OCI-LY1 (cell line): ENCODE measurements around the gene ANKRD31.
"Not testable (repeated sequence)": the region's sequence is repeated elsewhere in the genome, so short reads cannot be mapped to it uniquely, and the experiment has no call there.

Experiments
- H2AFZ ChIP-seq: fragments of 200-600 bp; sonication (generic), shearing (Covaris generic); 2 replicates; pipeline ENCODE4 v1.6.0; 2014; ENCODE audit warnings: antibody characterized with exemption, mild to moderate bottlenecking, low read length
- H3F3A ChIP-seq: fragments of 200-600 bp; sonication (generic), shearing (Covaris generic); 2 replicates; pipeline ENCODE4 v1.6.0; 2014; ENCODE audit warnings: mild to moderate bottlenecking, antibody characterized with exemption, low read length, moderate library complexity; ENCODE audit not compliant: insufficient read depth
- H3K27ac ChIP-seq: fragments of 200-600 bp; sonication (generic); 2 replicates; pipeline ENCODE4 v1.5.1; 2014; ENCODE audit warnings: low read length, mixed run types, mild to moderate bottlenecking, low read depth; ENCODE audit not compliant: poor library complexity, severe bottlenecking
- H3K27me3 ChIP-seq: fragments of 200-600 bp; sonication (generic); 2 replicates; pipeline ENCODE4 v1.6.0; 2014; ENCODE audit warnings: antibody characterized with exemption, mild to moderate bottlenecking, low read length, moderate library complexity; ENCODE audit not compliant: insufficient read depth
- H3K36me3 ChIP-seq: fragments of 200-600 bp; sonication (generic); 2 replicates; pipeline ENCODE4 v1.6.1; 2014; ENCODE audit warnings: mild to moderate bottlenecking, antibody characterized with exemption, low read length, moderate library complexity, mixed read lengths; ENCODE audit not compliant: insufficient read depth
- H3K4me1 ChIP-seq: fragments of 200-600 bp; sonication (generic); 2 replicates; pipeline ENCODE4 v1.5.1; 2014; ENCODE audit warnings: mild to moderate bottlenecking, low read length, moderate library complexity; ENCODE audit not compliant: insufficient read depth, severe bottlenecking
- H3K4me2 ChIP-seq: fragments of 200-600 bp; sonication (generic), shearing (Covaris generic); 2 replicates; pipeline ENCODE4 v1.6.1; 2014; ENCODE audit warnings: low read length
- H3K4me3 ChIP-seq: fragments of 200-600 bp; sonication (generic); 2 replicates; pipeline ENCODE4 v1.5.1; 2014; ENCODE audit warnings: low read length, low read depth, mild to moderate bottlenecking, mixed read lengths; ENCODE audit not compliant: poor library complexity, severe bottlenecking
- H3K79me2 ChIP-seq: fragments of 200-600 bp; shearing (Covaris generic); 2 replicates; pipeline ENCODE4 v1.6.1; 2016; ENCODE audit warnings: mixed run types, low read length, mixed read lengths; ENCODE audit not compliant: insufficient read depth
- H3K9ac ChIP-seq: fragments of 200-600 bp; sonication (generic), shearing (Covaris generic); 2 replicates; pipeline ENCODE4 v1.6.1; 2014; ENCODE audit warnings: mild to moderate bottlenecking, low read length, mixed read lengths
- H3K9me2 ChIP-seq: fragments of 200-600 bp; sonication (generic), shearing (Covaris generic); 2 replicates; pipeline ENCODE4 v1.6.1; 2014; ENCODE audit warnings: low read depth, mild to moderate bottlenecking, low read length, mixed read lengths
- H3K9me3 ChIP-seq: fragments of 200-600 bp; shearing (Covaris generic); 2 replicates; pipeline ENCODE4 v1.6.1; 2014; ENCODE audit warnings: low read length, mixed read lengths
- H4K20me1 ChIP-seq: fragments of 200-600 bp; sonication (generic), shearing (Covaris generic); 2 replicates; pipeline ENCODE4 v1.6.0; 2016; ENCODE audit warnings: mild to moderate bottlenecking, low read length; ENCODE audit not compliant: insufficient read depth
- EZH2 ChIP-seq: fragments of 200-600 bp; sonication (generic), shearing (Covaris generic); IDR thresholded peaks from 2 replicates; pipeline ENCODE4 v1.8.0; 2017; ENCODE audit warnings: borderline replicate concordance, mixed run types, mild to moderate bottlenecking, antibody characterized with exemption, low read length, moderate library complexity, mixed read lengths
- TF ChIP-seq, protein P1 (sequence below): fragments of 200-600 bp; sonication (generic), shearing (Covaris generic); IDR thresholded peaks from 2 replicates; pipeline ENCODE4 v1.5.1; 2017; ENCODE audit warnings: mild to moderate bottlenecking, antibody characterized with exemption, low read length, moderate library complexity, mixed read lengths

ANKRD31 gene

DNA sequence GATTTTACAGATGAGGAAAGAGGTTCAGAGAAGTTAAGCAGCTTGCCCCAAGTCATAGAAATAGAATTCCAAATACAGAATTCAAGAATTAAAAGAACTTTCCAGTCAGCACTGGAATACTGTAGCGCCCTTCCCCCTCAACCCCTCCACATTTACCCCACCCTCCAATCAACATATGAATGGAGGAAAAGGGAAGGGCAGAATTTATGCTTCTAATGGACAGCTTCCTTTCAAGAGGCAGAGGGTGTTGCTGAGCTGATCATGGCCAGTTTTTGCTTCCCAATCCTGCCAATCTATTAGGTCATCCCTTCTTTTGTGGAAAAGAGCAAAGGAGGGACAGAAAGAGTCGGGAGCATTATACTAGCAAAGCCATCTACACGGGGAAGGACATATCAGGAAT, 39.1 kb upstream of the ANKRD31 start:
- Histone ChIP-seq H3K9me2 (no peaks in the 10 kb centered on the region), H3K9me3 (no peaks in the 10 kb centered on the region), H3K9ac (no peak overlapping the region), H2AFZ (no peak overlapping the region), H3K4me2 (no peak overlapping the region), H3K4me1 (no peaks in the 10 kb centered on the region), H4K20me1 (no peaks in the 10 kb centered on the region), H3K36me3 (no peaks in the 10 kb centered on the region), H3K4me3 (no peak overlapping the region), H3K27me3 (no peaks in the 10 kb centered on the region), H3K27ac (no peak overlapping the region), H3F3A (no peaks in the 10 kb centered on the region), H3K79me2 (no peaks in the 10 kb centered on the region)
- TF ChIP-seq, protein P1, sequence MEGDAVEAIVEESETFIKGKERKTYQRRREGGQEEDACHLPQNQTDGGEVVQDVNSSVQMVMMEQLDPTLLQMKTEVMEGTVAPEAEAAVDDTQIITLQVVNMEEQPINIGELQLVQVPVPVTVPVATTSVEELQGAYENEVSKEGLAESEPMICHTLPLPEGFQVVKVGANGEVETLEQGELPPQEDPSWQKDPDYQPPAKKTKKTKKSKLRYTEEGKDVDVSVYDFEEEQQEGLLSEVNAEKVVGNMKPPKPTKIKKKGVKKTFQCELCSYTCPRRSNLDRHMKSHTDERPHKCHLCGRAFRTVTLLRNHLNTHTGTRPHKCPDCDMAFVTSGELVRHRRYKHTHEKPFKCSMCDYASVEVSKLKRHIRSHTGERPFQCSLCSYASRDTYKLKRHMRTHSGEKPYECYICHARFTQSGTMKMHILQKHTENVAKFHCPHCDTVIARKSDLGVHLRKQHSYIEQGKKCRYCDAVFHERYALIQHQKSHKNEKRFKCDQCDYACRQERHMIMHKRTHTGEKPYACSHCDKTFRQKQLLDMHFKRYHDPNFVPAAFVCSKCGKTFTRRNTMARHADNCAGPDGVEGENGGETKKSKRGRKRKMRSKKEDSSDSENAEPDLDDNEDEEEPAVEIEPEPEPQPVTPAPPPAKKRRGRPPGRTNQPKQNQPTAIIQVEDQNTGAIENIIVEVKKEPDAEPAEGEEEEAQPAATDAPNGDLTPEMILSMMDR = no peak
- no peak for TF ChIP-seq EZH2

DNA sequence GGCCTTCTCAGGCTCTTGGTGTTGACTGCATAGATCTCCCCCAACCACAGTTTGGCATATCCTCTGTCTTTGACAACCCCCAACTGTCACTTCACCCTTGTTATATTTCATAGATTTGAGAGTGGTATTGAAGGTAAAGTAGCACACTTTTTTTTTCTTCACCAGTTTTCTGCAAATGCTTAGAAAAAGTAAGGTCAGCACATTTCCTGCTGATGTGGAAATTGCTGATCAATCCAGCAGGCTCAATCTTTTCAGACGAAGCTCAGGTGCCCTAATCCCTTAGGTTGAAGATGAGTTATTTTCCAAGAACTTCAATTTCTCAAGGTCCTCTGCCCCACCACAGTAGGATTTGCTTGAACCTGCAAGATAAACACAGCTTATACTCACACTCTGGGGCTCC, 38.5 kb upstream of the ANKRD31 start:
- H3K4me2 ChIP-seq = no peak overlapping the region
- no peak overlapping the region for H3K27ac ChIP-seq
- H3K4me1 ChIP-seq = no peaks in the 10 kb centered on the region
- TF ChIP-seq, protein P1 = no peak
- no peak for TF ChIP-seq EZH2
- H3K9ac ChIP-seq = no peak overlapping the region
- H3K27me3 ChIP-seq = no peaks in the 10 kb centered on the region
- H3K9me3 ChIP-seq = no peaks in the 10 kb centered on the region
- no peaks in the 10 kb centered on the region for H3K36me3 ChIP-seq
- H2AFZ ChIP-seq = no peak overlapping the region
- no peaks in the 10 kb centered on the region for H3K79me2 ChIP-seq
- no peaks in the 10 kb centered on the region for H4K20me1 ChIP-seq
- no peaks in the 10 kb centered on the region for H3K9me2 ChIP-seq
- H3K4me3 ChIP-seq = no peak overlapping the region
- H3F3A ChIP-seq = no peaks in the 10 kb centered on the region

DNA sequence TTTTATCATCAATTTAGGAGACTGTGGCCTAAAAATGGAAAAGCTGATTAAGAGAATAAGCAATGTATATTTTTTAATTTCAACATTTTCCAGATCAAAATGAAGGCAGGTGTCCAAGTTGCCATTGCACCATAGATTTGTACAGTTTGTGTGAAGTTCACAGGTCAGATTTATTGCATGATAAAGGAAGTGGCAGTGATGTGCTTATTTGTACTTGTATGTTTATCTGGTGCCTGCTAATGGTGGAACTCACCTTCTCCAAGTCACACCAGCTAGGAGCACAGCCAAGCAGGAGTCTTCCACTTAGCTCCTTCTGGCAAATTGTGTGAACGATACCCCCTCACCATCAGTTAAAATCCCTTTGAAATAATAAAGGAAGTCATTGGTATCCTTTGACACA, 37.8 kb upstream of the ANKRD31 start:
- Histone ChIP-seq H3K4me2 (no peak overlapping the region), H3K4me1 (no peaks in the 10 kb centered on the region), H3F3A (no peaks in the 10 kb centered on the region), H3K4me3 (no peak overlapping the region), H3K79me2 (no peaks in the 10 kb centered on the region), H4K20me1 (no peaks in the 10 kb centered on the region), H3K9me2 (no peaks in the 10 kb centered on the region), H3K27ac (no peak overlapping the region), H3K36me3 (no peaks in the 10 kb centered on the region), H2AFZ (no peak overlapping the region), H3K9ac (no peak overlapping the region), H3K27me3 (no peaks in the 10 kb centered on the region), H3K9me3 (no peaks in the 10 kb centered on the region)
- TF ChIP-seq, protein P1 = no peak
- no peak for TF ChIP-seq EZH2

DNA sequence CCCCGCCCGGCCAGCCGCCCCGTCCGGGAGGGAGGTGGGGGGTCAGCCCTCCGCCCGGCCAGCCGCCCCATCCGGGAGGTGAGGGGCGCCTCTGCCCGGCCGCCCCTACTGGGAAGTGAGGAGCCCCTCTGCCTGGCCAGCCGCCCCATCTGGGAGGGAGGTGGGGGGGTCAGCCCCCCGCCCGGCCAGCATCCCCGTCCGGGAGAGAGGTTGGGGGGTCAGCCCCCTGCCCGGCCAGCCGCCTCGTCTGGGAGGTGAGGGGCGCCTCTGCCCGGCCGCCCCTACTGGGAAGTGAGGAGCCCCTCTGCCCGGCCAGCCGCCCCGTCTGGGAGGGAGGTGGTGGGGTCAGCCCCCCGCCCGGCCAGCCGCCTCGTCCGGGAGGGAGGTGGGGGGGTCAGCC, 33.9 kb upstream of the ANKRD31 start:
- H3K27me3 ChIP-seq, H4K20me1 ChIP-seq, H3K9me3 ChIP-seq, H3K79me2 ChIP-seq, H3K27ac ChIP-seq, H3K4me3 ChIP-seq, H3K4me1 ChIP-seq, H2AFZ ChIP-seq, H3K9me2 ChIP-seq, H3K36me3 ChIP-seq, H3K9ac ChIP-seq, H3K4me2 ChIP-seq, H3F3A ChIP-seq: not testable (repeated sequence)
